Hepatocyte (in vitro differentiated cells): ENCODE data around the gene NMB. TPM values are rescaled to one million over a fixed set of nuclear protein-coding genes. Genes with fewer than 3 reads are reported as not detected.

ENCODE experiments used
- DNase-seq: peaks from one replicate; pipeline ENCODE4 v3.0.0-alpha.2; 2016; ENCODE audit warnings: low spot score
- H2AFZ ChIP-seq: fragments of 200-600 bp; sonication (generic); 2 replicates; pipeline ENCODE4 v1.6.0; 2016; ENCODE audit warnings: antibody characterized with exemption, mild to moderate bottlenecking
- H3K27ac ChIP-seq: fragments of 200-600 bp; sonication (generic); 2 replicates; pipeline ENCODE4 v1.5.1; 2016; ENCODE audit warnings: mild to moderate bottlenecking
- H3K27me3 ChIP-seq: fragments of 200-600 bp; sonication (generic); 2 replicates; pipeline ENCODE4 v1.6.1; 2016
- H3K36me3 ChIP-seq: fragments of 200-600 bp; sonication (generic); replicated peaks from 2 replicates; pipeline ENCODE4 v1.5.1; 2016; ENCODE audit warnings: low read depth; ENCODE audit not compliant: insufficient read depth
- H3K4me1 ChIP-seq: fragments of 200-600 bp; sonication (generic); 2 replicates; pipeline ENCODE4 v1.5.1; 2016; ENCODE audit warnings: mild to moderate bottlenecking, moderate library complexity; ENCODE audit not compliant: insufficient read depth
- H3K4me2 ChIP-seq: fragments of 200-600 bp; sonication (generic); 2 replicates; pipeline ENCODE4 v1.6.0; 2016
- H3K4me3 ChIP-seq: fragments of 200-600 bp; sonication (generic); 2 replicates; pipeline ENCODE4 v1.5.1; 2016; ENCODE audit warnings: mild to moderate bottlenecking
- H3K79me2 ChIP-seq: fragments of 200-600 bp; sonication (generic); 2 replicates; pipeline ENCODE4 v1.6.0; 2017; ENCODE audit warnings: mild to moderate bottlenecking
- H3K9me2 ChIP-seq: fragments of 200-600 bp; sonication (generic); replicated peaks from 2 replicates; pipeline ENCODE4 v1.6.0; 2017; ENCODE audit warnings: mild to moderate bottlenecking; ENCODE audit not compliant: insufficient read depth
- H3K9me3 ChIP-seq: fragments of 200-600 bp; sonication (generic); 2 replicates; pipeline ENCODE4 v1.5.1; 2016; ENCODE audit warnings: low read depth, mild to moderate bottlenecking
- H4K20me1 ChIP-seq: fragments of 200-600 bp; sonication (generic); 2 replicates; pipeline ENCODE4 v1.6.0; 2016; ENCODE audit warnings: mild to moderate bottlenecking; ENCODE audit not compliant: insufficient read depth, poor library complexity, severe bottlenecking
- EZH2 ChIP-seq: fragments of 200-600 bp; sonication (generic); IDR thresholded peaks from 2 replicates; pipeline ENCODE4 v1.6.1; 2016; ENCODE audit warnings: antibody characterized with exemption, mild to moderate bottlenecking, borderline replicate concordance
- EZH2phosphoT487 ChIP-seq: fragments of 200-600 bp; sonication (generic); IDR thresholded peaks from one replicate; pipeline ENCODE4 v1.6.1; 2018; ENCODE audit warnings: antibody characterized with exemption, mild to moderate bottlenecking, low read depth, moderate library complexity; ENCODE audit not compliant: unreplicated experiment, severe bottlenecking
- WGBS: methylation state at CpG from one replicate; pipeline ENCODE4 v1.1.6; 2016; ENCODE audit warnings: low lambda C conversion rate; ENCODE audit errors: missing lambda C conversion rate; 5-methylcytosine and 5-hydroxymethylcytosine counted together
- polyA plus RNA-seq: library from polyadenylated mRNA; unstranded; fragments of >200 nt; fragmentation: Nextera tagmentation; extraction: Ambion mirVana; gene quantifications from 2 replicates; pipeline ENCODE4 v1.2.1, GENCODE V29; 2016
- total RNA-seq: library from RNA; depleted of rRNA; stranded (reverse); fragments of >200 nt; gene quantifications from 2 replicates; pipeline ENCODE4 v1.2.3, GENCODE V29; 2014
- TF ChIP-seq, protein P1 (sequence below): fragments of 200-600 bp; sonication (generic); IDR thresholded peaks from 2 replicates; pipeline ENCODE4 v1.5.1; 2016; ENCODE audit warnings: antibody characterized with exemption, mild to moderate bottlenecking; ENCODE audit not compliant: poor library complexity

Gene NMB
- total and polyA plus RNA-seq, 2 experiments from 2014 or later, result 3.8 to 15.4 TPM

DNA sequence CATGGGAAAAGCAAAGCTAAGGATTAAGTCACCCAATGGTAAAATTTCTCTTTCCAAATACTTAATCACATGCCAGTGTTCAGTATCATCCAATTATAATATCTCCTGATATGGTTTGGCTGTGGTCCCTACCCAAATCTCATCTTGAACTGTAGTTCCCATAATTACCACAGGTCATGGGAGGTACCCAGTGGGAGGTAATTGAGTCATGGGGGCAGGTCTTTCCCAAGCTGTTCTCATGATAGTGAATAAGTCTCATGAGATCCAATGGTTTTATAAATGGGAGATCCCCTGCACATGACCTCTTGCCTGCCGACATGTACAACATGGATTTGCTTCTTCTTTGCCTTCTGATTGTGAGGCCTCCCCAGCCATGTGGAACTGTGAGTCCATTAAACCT lies 26.1 kb upstream of the NMB start:
- Histone ChIP-seq H3K79me2 (peaks cover 20% of the 10 kb centered on the region), H3K27me3 (no peaks in the 10 kb centered on the region), H3K27ac (no peak overlapping the region), H2AFZ (no peak overlapping the region), H3K4me2 (no peak overlapping the region), H3K9me2 (no peaks in the 10 kb centered on the region), H3K4me1 (no peaks in the 10 kb centered on the region), H3K36me3 (no peaks in the 10 kb centered on the region), H3K9me3 (no peaks in the 10 kb centered on the region), H3K4me3 (no peak overlapping the region), H4K20me1 (no peaks in the 10 kb centered on the region)
- DNase-seq, result no peak
- WGBS, result 100% methylated on average over 1 of the region's 1 CpG
- no peak for TF ChIP-seq EZH2
- TF ChIP-seq, protein P1, sequence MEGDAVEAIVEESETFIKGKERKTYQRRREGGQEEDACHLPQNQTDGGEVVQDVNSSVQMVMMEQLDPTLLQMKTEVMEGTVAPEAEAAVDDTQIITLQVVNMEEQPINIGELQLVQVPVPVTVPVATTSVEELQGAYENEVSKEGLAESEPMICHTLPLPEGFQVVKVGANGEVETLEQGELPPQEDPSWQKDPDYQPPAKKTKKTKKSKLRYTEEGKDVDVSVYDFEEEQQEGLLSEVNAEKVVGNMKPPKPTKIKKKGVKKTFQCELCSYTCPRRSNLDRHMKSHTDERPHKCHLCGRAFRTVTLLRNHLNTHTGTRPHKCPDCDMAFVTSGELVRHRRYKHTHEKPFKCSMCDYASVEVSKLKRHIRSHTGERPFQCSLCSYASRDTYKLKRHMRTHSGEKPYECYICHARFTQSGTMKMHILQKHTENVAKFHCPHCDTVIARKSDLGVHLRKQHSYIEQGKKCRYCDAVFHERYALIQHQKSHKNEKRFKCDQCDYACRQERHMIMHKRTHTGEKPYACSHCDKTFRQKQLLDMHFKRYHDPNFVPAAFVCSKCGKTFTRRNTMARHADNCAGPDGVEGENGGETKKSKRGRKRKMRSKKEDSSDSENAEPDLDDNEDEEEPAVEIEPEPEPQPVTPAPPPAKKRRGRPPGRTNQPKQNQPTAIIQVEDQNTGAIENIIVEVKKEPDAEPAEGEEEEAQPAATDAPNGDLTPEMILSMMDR, result no peak
- no peak for TF ChIP-seq EZH2phosphoT487

DNA sequence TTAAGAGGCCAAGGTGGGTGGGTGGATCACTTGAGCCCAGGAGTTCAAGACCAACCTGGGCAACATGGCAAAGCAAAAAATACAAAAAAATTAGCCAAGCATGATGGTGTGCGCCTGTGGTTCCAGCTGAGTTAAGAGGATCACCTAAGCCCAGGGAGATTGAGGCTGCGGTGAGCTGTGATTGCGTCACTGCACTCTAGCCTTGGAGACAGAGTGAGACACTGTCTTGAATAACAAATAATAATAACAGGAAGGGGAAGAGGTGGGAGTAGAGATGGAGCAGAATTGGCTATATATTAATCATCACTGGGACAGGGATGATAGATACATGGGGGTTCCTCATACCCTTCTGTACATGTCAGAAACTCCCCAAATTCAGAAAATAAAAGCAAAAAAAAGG lies 23.8 kb upstream of the NMB start:
- Histone ChIP-seq H3K4me3 (no peak overlapping the region), H3K9me3 (no peaks in the 10 kb centered on the region), H2AFZ (no peak overlapping the region), H3K9me2 (no peaks in the 10 kb centered on the region), H3K4me2 (no peak overlapping the region), H3K4me1 (no peaks in the 10 kb centered on the region), H4K20me1 (no peaks in the 10 kb centered on the region), H3K27me3 (no peaks in the 10 kb centered on the region), H3K79me2 (peaks cover 15% of the 10 kb centered on the region), H3K27ac (no peak overlapping the region), H3K36me3 (no peaks in the 10 kb centered on the region)
- no peak for TF ChIP-seq EZH2phosphoT487
- no peak for TF ChIP-seq EZH2
- TF ChIP-seq, protein P1, result no peak
- 87% methylated on average over 3 of the region's 3 CpGs for WGBS
- no peak for DNase-seq

DNA sequence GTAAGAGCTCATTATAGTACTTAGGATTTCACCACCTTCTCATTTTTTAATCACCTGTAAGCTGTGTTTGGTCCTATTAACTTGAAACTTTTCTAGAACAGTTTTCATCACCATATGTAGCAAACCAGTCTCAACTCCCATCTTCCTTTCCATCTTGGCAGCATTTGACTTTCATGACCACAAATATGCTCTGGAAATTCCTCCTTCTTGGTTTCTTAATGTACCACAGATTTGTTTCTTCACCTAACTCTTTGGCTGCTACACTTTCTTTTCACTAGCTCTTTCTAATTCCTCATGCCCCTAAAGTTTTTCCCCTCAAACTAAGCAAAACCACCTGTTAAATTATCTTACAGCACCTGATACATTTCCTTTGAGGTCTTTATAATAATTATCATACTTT lies 13.2 kb upstream of the NMB start:
- Histone ChIP-seq H4K20me1 (no peaks in the 10 kb centered on the region), H3K9me2 (no peaks in the 10 kb centered on the region), H3K27ac (peak overlapping the region; percentile 8), H3K4me1 (peaks cover 8% of the 10 kb centered on the region), H3K79me2 (peaks cover 4% of the 10 kb centered on the region), H2AFZ (no peak overlapping the region), H3K4me3 (no peak overlapping the region), H3K36me3 (no peaks in the 10 kb centered on the region), H3K9me3 (no peaks in the 10 kb centered on the region), H3K4me2 (no peak overlapping the region), H3K27me3 (no peaks in the 10 kb centered on the region)
- TF ChIP-seq, protein P1, result no peak
- TF ChIP-seq EZH2phosphoT487 (no peak), EZH2 (no peak)
- DNase-seq, result no peak

DNA sequence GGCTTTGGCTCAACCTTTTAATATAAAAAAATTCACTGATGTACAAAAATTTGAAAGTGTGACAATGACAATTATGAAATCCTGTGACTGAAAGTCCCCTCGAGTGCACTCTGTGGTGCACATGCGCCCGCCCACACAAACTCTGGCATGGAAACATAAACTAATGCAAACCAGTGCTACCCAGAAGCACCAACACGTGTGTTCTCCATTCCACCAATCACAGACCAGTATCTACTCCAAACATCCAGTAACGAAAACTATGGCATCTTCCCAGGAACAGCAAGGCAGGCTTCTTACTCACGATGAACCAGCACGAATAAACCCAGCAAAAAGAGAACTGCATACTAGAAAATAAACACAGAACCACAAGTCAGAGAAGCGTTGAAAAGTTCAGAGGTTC lies 11.7 kb upstream of the NMB start:
- no peaks in the 10 kb centered on the region for H4K20me1 ChIP-seq
- H3K79me2 ChIP-seq, result peaks cover 4% of the 10 kb centered on the region
- H2AFZ ChIP-seq, result no peak overlapping the region
- H3K9me3 ChIP-seq, result no peaks in the 10 kb centered on the region
- peaks cover 8% of the 10 kb centered on the region for H3K4me1 ChIP-seq
- no peak overlapping the region for H3K4me3 ChIP-seq
- no peaks in the 10 kb centered on the region for H3K27me3 ChIP-seq
- H3K4me2 ChIP-seq, result no peak overlapping the region
- TF ChIP-seq EZH2phosphoT487 (no peak), EZH2 (no peak)
- TF ChIP-seq, protein P1, result no peak
- no peak for DNase-seq
- H3K36me3 ChIP-seq, result no peaks in the 10 kb centered on the region
- WGBS, result 95% methylated on average over 8 of the region's 8 CpGs
- no peaks in the 10 kb centered on the region for H3K9me2 ChIP-seq
- H3K27ac ChIP-seq, result no peak overlapping the region
